Karpas-422 (cell line): ENCODE measurements around the gene VAV3. TPM values are rescaled to one million over a fixed set of nuclear protein-coding genes. Genes with fewer than 3 reads are reported as not detected.

Source experiments
- DNase-seq: peaks from one replicate; pipeline ENCODE4 v3.0.0-alpha.2; 2015
- H2AFZ ChIP-seq: fragments of 200-600 bp; sonication (generic); 2 replicates; pipeline ENCODE4 v1.6.1; 2014; ENCODE audit warnings: antibody characterized with exemption, low read length, mixed read lengths
- H3K27ac ChIP-seq: fragments of 200-600 bp; sonication (generic); 2 replicates; pipeline ENCODE4 v1.5.1; 2014; ENCODE audit warnings: mild to moderate bottlenecking, low read length, moderate library complexity
- H3K27me3 ChIP-seq: fragments of 200-600 bp; sonication (generic); 2 replicates; pipeline ENCODE4 v1.6.1; 2014; ENCODE audit warnings: low read length, mixed read lengths
- H3K36me3 ChIP-seq: fragments of 200-600 bp; sonication (generic); 2 replicates; pipeline ENCODE4 v1.6.1; 2014; ENCODE audit warnings: low read length, mixed read lengths; ENCODE audit not compliant: insufficient read depth
- H3K4me1 ChIP-seq: fragments of 200-600 bp; sonication (generic); 2 replicates; pipeline ENCODE4 v1.6.1; 2014; ENCODE audit warnings: mild to moderate bottlenecking, low read length, mixed read lengths
- H3K4me2 ChIP-seq: fragments of 200-600 bp; sonication (generic); 2 replicates; pipeline ENCODE4 v1.6.1; 2014; ENCODE audit warnings: low read length, low read depth, mild to moderate bottlenecking; ENCODE audit not compliant: poor library complexity, severe bottlenecking
- H3K4me3 ChIP-seq: fragments of 200-600 bp; sonication (generic); 2 replicates; pipeline ENCODE4 v1.5.1; 2014; ENCODE audit warnings: mild to moderate bottlenecking, antibody characterized with exemption, low read length, mixed read lengths
- H3K79me2 ChIP-seq: fragments of 200-600 bp; sonication (generic); 2 replicates; pipeline ENCODE4 v1.6.1; 2014; ENCODE audit warnings: mild to moderate bottlenecking, low read length, mixed read lengths
- H3K9ac ChIP-seq: fragments of 200-600 bp; sonication (generic); 2 replicates; pipeline ENCODE4 v1.6.0; 2014; ENCODE audit warnings: low read length
- H3K9me2 ChIP-seq: fragments of 200-600 bp; sonication (generic), shearing (Covaris generic); replicated peaks from 2 replicates; pipeline ENCODE4 v1.6.0; 2014; ENCODE audit warnings: mild to moderate bottlenecking, low read length, moderate library complexity; ENCODE audit not compliant: insufficient read depth
- H3K9me3 ChIP-seq: fragments of 300-700, 200-600 bp; sonication (generic); 2 replicates; pipeline ENCODE4 v1.6.1; 2014; ENCODE audit warnings: low read length, mixed read lengths
- H4K20me1 ChIP-seq: fragments of 200-600 bp; sonication (generic); 2 replicates; pipeline ENCODE4 v1.6.1; 2014; ENCODE audit warnings: mild to moderate bottlenecking, antibody characterized with exemption, low read length, low read depth; ENCODE audit not compliant: insufficient read depth
- total RNA-seq: library from RNA; depleted of rRNA; stranded (reverse); fragments of >200 nt; shearing (Covaris generic); gene quantifications from 2 replicates; pipeline ENCODE4 v1.2.3, GENCODE V29; 2014; ENCODE audit warnings: low replicate concordance

The VAV3 gene
- total RNA-seq, 1 experiment from 2014 or later, result 1.1 TPM

DNA sequence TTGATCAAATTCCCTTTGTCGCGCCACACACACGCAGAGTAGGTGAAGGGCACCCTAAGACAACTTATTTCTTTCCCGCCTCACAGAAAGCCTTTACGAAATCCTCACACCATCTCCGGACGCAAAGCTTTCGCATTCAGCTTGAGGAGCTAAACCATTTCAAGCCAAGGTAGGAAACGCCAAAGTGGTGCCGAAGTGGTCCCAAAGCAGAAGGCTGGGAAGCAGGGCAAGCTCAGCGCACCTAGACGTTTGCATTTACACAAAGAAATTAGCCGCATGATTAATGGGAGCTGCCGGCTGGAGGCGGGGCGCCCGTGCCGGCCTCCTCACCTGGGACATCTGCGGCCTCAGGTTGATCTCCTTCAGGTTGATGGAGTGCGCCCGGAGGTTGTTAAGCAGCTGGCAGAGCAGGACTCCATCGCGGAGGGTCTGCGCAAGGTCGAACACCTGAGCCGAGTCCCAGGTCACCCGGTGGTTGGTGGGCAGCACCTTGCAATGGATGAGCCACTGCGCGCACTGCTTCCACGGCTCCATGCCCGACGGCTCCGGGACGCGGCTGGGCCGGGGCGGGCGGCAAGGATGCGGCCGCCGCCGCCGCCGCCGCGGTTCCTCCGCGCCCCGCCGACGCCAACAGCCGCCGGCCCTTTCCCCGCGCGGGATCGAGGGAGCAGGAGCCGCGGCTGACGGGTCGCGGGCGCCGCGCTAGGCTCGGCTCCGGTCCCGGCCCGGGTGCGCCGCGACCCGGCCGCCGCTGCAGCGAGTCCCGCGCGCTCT lies 457 bp downstream of the VAV3 start:
- H3K4me3 ChIP-seq, result peak overlapping the region; percentile 72
- no peaks in the 10 kb centered on the region for H3K9me2 ChIP-seq
- no peak overlapping the region for H3K27ac ChIP-seq
- H3K9me3 ChIP-seq, result no peaks in the 10 kb centered on the region
- H3K4me1 ChIP-seq, result peaks cover 24% of the 10 kb centered on the region
- peak overlapping the region; percentile 85 for H3K4me2 ChIP-seq
- no peaks in the 10 kb centered on the region for H4K20me1 ChIP-seq
- H3K9ac ChIP-seq, result peak overlapping the region; percentile 43
- peak overlapping the region; percentile 58 for H2AFZ ChIP-seq
- H3K36me3 ChIP-seq, result no peaks in the 10 kb centered on the region
- 0 out of 2 replicates have a peak, but pooled peaks cover 3% of the 10 kb centered on the region for H3K27me3 ChIP-seq
- peak; percentile 72 for DNase-seq
- no peaks in the 10 kb centered on the region for H3K79me2 ChIP-seq

DNA sequence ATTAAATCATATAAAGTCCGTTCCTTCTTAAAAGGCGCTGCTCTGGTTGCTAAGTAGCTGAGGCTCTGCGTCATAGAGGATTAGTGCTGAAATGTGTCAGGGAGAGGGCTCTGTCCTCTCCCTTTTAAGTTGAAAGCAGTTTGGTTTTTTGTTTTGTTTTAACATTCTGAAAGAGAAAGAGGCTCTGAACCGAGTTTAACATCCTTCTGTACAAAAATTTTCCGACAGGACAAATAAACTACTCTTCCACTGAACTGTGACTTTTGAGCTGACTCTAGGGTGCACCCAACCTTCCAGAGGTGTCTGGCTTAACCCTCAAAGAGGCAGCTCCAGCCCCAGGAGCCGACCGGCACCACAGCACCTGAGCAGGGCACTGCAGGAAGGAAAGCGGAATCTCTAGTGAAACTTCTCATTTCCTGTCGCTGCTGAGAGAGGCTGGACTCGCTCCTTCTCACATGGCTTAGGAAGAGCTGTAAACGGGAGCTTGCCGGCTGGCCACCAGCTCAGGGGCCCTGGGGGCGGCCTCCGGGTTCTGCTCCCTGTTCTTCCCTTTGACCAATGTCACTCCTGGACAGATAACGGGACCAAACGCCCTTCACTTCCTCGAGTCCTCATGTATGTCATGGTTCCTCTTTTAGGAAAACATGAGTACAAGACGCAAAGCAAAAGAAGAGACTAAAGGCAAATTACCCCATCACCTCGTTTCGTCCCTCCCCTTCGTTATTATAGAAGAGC lies 1.2 kb downstream of the VAV3 start:
- Histone ChIP-seq H3K4me2 (peak overlapping the region; percentile 85), H3K4me3 (peak overlapping the region; percentile 72), H3K4me1 (peaks cover 24% of the 10 kb centered on the region), H3K79me2 (no peaks in the 10 kb centered on the region), H4K20me1 (no peaks in the 10 kb centered on the region), H3K36me3 (no peaks in the 10 kb centered on the region), H3K27me3 (0 out of 2 replicates have a peak, but pooled peaks cover 3% of the 10 kb centered on the region), H3K9me2 (no peaks in the 10 kb centered on the region), H2AFZ (peak overlapping the region; percentile 58), H3K27ac (no peak overlapping the region), H3K9me3 (no peaks in the 10 kb centered on the region), H3K9ac (peak overlapping the region; percentile 43)
- peak; percentile 48 for DNase-seq

DNA sequence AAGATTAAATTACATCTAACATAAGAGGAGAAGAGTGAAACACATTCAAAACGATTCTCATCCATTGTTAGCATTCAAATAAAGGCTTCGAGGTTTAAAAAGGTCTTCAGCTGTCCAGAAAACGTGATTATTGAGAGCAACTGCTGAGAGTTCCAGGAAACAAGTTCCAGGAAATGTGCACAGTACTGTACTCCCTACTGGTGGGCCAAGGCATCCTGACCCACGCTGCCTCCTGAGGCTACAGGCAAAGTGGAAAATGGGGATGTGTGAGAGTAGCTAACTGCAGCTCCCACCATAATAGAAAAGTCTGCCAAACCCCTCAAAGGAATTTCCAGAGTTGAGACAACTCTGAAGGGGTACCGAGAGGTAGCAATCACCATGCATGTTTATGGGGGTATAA lies 2.0 kb downstream of the VAV3 start:
- H3K4me3 ChIP-seq, result no peak overlapping the region
- no peaks in the 10 kb centered on the region for H3K9me3 ChIP-seq
- no peak overlapping the region for H3K27ac ChIP-seq
- H3K4me2 ChIP-seq, result peak overlapping the region; percentile 85
- H3K4me1 ChIP-seq, result peaks cover 24% of the 10 kb centered on the region
- H4K20me1 ChIP-seq, result no peaks in the 10 kb centered on the region
- no peaks in the 10 kb centered on the region for H3K9me2 ChIP-seq
- H3K79me2 ChIP-seq, result no peaks in the 10 kb centered on the region
- no peaks in the 10 kb centered on the region for H3K36me3 ChIP-seq
- DNase-seq, result no peak
- 0 out of 2 replicates have a peak, but pooled peaks cover 3% of the 10 kb centered on the region for H3K27me3 ChIP-seq
- H3K9ac ChIP-seq, result no peak overlapping the region
- H2AFZ ChIP-seq, result no peak overlapping the region

DNA sequence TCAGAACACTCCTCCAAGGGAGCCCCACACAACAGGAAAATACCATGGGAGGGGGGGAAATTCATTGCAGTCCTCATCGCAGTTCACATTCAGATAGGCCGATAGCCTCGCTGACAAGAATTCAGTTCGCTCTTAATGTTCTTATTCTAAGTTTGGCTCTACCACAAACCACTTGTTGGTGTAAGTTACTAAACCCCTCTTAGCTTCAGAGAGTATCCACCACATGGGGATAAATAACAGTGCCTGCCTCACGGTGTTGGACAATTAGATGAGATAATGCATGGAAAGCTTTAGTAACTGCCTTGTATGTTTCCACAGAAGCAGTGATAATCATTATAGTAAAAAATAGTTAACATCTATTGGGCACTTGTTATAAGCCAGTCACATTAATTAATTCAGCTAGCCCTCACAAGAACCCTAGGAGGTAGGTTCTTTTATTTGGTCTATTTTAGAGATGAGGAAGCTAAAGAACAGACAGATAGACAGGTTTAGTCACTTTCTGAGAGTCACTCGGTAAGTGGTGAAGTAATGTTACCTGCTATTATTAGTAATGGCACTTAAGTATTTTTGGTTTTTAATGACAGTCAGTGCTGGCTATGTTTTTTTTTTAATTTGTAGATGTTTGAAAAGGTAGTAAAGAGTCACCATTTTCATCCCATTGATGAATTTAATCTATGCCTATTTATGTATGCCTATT lies 10.1 kb downstream of the VAV3 start:
- H3K36me3 ChIP-seq, result no peaks in the 10 kb centered on the region
- no peaks in the 10 kb centered on the region for H4K20me1 ChIP-seq
- H3K4me3 ChIP-seq, result no peak overlapping the region
- no peaks in the 10 kb centered on the region for H3K9me3 ChIP-seq
- H3K4me2 ChIP-seq, result no peak overlapping the region
- no peaks in the 10 kb centered on the region for H3K79me2 ChIP-seq
- no peak overlapping the region for H2AFZ ChIP-seq
- no peak for DNase-seq
- no peak overlapping the region for H3K27ac ChIP-seq
- H3K9me2 ChIP-seq, result no peaks in the 10 kb centered on the region
- H3K27me3 ChIP-seq, result 0 out of 2 replicates have a peak, but pooled peaks cover 2% of the 10 kb centered on the region
- peaks cover 6% of the 10 kb centered on the region for H3K4me1 ChIP-seq
- H3K9ac ChIP-seq, result no peak overlapping the region

DNA sequence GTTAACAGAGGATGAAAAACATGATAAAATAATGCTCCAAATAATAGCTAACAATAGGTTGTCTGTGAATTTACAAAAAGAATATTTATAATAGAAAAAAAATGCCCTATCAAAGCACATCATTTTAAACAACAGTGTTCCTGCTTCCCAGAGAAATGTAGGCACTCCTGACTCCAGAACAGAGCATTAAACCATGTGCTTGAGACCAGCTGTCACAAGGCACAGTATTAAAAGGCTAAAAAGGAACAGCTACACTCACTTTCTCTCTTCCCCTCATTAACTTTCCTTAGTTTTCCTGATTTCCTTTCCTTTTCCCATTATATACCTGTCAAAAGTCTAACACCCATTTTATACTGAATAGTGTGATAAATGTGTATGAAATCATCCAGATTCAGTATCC lies 10.9 kb downstream of the VAV3 start:
- Histone ChIP-seq H3K4me1 (peaks cover 6% of the 10 kb centered on the region), H3K79me2 (no peaks in the 10 kb centered on the region), H3K9ac (no peak overlapping the region), H3K4me2 (no peak overlapping the region), H3K9me3 (no peaks in the 10 kb centered on the region), H3K4me3 (no peak overlapping the region), H4K20me1 (no peaks in the 10 kb centered on the region), H3K36me3 (no peaks in the 10 kb centered on the region), H3K9me2 (no peaks in the 10 kb centered on the region), H3K27me3 (0 out of 2 replicates have a peak, but pooled peaks cover 2% of the 10 kb centered on the region), H3K27ac (no peak overlapping the region), H2AFZ (no peak overlapping the region)
- DNase-seq, result no peak

DNA sequence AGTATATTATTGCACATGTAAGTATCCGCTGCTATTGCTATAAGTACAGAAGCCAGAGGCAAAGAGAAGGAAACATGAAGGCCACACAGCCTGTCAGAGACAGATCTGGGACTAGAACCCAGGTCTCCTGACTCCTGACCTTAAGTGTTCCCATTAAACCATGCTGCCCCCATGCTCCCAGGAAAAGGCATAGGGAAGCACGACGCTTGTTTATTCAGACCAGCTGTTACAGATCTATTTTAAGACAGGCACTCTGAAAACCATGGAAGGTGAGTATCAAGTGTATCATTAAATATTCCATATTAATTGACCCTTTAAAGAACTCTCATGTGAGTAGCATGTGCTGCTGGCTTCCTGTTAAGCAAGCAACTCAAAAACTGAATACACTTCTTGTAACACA lies 11.4 kb downstream of the VAV3 start:
- Histone ChIP-seq H3K27ac (no peak overlapping the region), H4K20me1 (no peaks in the 10 kb centered on the region), H3K36me3 (no peaks in the 10 kb centered on the region), H3K4me1 (peaks cover 6% of the 10 kb centered on the region), H3K4me2 (no peak overlapping the region), H3K79me2 (no peaks in the 10 kb centered on the region), H3K27me3 (0 out of 2 replicates have a peak, but pooled peaks cover 2% of the 10 kb centered on the region), H3K4me3 (no peak overlapping the region), H3K9ac (no peak overlapping the region), H3K9me3 (no peaks in the 10 kb centered on the region), H3K9me2 (no peaks in the 10 kb centered on the region), H2AFZ (no peak overlapping the region)
- DNase-seq, result peak; percentile 27

DNA sequence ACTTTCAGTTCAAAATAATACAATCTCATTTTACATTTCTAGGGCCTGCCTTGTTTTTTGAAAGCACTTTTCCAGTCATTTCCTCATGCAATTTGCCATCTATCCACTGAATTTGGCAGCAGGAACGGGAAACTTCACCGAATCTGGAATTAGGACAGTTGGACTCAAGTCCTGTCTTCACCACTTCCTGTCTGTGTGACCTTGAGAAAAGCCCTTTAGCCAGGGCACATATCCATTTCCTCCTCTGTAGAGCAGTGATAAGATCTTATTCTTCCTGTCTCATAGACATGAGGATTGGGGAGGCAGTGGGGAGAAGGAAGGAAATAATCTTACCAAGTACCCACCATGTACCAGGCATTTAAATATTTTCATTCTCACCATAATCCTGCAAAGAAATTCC lies 12.0 kb downstream of the VAV3 start:
- Histone ChIP-seq H3K4me3 (no peak overlapping the region), H3K27ac (no peak overlapping the region), H3K9ac (no peak overlapping the region), H3K27me3 (0 out of 2 replicates have a peak, but pooled peaks cover 2% of the 10 kb centered on the region), H3K4me1 (peaks cover 6% of the 10 kb centered on the region), H3K4me2 (no peak overlapping the region), H2AFZ (no peak overlapping the region), H4K20me1 (no peaks in the 10 kb centered on the region), H3K9me2 (no peaks in the 10 kb centered on the region), H3K36me3 (no peaks in the 10 kb centered on the region), H3K79me2 (no peaks in the 10 kb centered on the region), H3K9me3 (no peaks in the 10 kb centered on the region)
- DNase-seq, result no peak

DNA sequence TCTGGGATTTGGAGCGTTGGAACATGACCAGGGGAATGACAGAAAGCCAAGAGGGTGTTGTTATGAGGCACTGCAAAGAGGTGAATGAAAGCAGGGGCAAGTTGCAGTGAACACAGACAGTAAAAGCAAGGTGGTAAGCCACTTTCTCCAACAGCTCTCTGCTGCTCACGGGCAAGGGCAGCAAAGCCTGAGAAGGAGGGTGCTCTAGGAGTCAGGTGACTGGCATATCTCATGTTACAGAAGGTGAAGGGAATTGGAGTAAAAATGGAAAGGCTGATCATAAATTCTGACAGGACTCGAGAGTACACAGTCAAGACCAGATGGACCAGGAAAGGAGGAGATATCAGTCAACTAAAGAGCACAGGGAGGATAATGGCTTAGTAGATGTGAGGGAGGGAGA lies 14.5 kb downstream of the VAV3 start:
- Histone ChIP-seq H3K36me3 (no peaks in the 10 kb centered on the region), H2AFZ (no peak overlapping the region), H3K9me2 (no peaks in the 10 kb centered on the region), H3K4me1 (peaks cover 6% of the 10 kb centered on the region), H3K4me2 (no peak overlapping the region), H3K4me3 (no peak overlapping the region), H3K79me2 (no peaks in the 10 kb centered on the region), H4K20me1 (no peaks in the 10 kb centered on the region), H3K27me3 (0 out of 2 replicates have a peak, but pooled peaks cover 2% of the 10 kb centered on the region), H3K27ac (no peak overlapping the region), H3K9ac (no peak overlapping the region), H3K9me3 (no peaks in the 10 kb centered on the region)
- DNase-seq, result no peak
